A673 (cell line): ENCODE results near the gene FSTL4. TPM values are rescaled to one million over a fixed set of nuclear protein-coding genes. Genes with fewer than 3 reads are reported as not detected.

Experiments used
- BruUV-seq: library from RNA; stranded (reverse); fragments of 400-500 nt; replicated peaks from 2 replicates; lab custom pipeline; 2021; lab: Mats Ljungman, UMichigan
- CTCF ChIA-PET: fragments of 300-600 bp; sonication (Branson Sonifier 250); formaldehyde crosslinking; loops from one replicate; lab custom pipeline; 2022; ENCODE audit warnings: antibody characterized with exemption; lab: Charles Lee
- POLR2A ChIA-PET: fragments of 300-600 bp; sonication (Branson Sonifier 250); formaldehyde crosslinking; loops from one replicate; lab custom pipeline; 2022; ENCODE audit warnings: antibody characterized with exemption; ENCODE audit not compliant: low non-redundant PET; lab: Charles Lee
- DNase-seq: peaks from one replicate; pipeline ENCODE4 v3.0.0-alpha.2; 2015; ENCODE audit warnings: low spot score
- H3K27ac ChIP-seq: fragments of 200-600 bp; sonication (generic); 2 replicates; pipeline ENCODE4 v1.5.1; 2016; ENCODE audit warnings: mixed run types, low read depth, mild to moderate bottlenecking, mixed read lengths, antibody characterized with exemption, low read length; ENCODE audit not compliant: poor library complexity, severe bottlenecking
- H3K27me3 ChIP-seq: fragments of 200-600 bp; sonication (generic); replicated peaks from 2 replicates; pipeline ENCODE4 v1.6.1; 2017; ENCODE audit warnings: mixed run types, low read depth, mild to moderate bottlenecking, mixed read lengths, antibody characterized with exemption, low read length; ENCODE audit not compliant: insufficient read depth, poor library complexity
- H3K36me3 ChIP-seq: fragments of 200-600 bp; sonication (generic); 2 replicates; pipeline ENCODE4 v1.6.1; 2016; ENCODE audit warnings: mixed run types, mild to moderate bottlenecking, mixed read lengths, antibody characterized with exemption, low read length; ENCODE audit not compliant: insufficient read depth, poor library complexity, severe bottlenecking
- H3K4me1 ChIP-seq: fragments of 200-600 bp; sonication (generic); 2 replicates; pipeline ENCODE4 v1.6.1; 2017; ENCODE audit warnings: mixed run types, mild to moderate bottlenecking, mixed read lengths, antibody characterized with exemption, low read length; ENCODE audit not compliant: insufficient read depth, poor library complexity, severe bottlenecking
- H3K4me3 ChIP-seq: fragments of 200-600 bp; sonication (generic); 2 replicates; pipeline ENCODE4 v1.5.1; 2016; ENCODE audit warnings: low read depth, mixed run types, mild to moderate bottlenecking, mixed read lengths, low read length; ENCODE audit not compliant: poor library complexity, severe bottlenecking
- H3K9me3 ChIP-seq: fragments of 200-600 bp; sonication (generic); 2 replicates; pipeline ENCODE4 v1.6.1; 2016; ENCODE audit warnings: mixed run types, low read depth, mild to moderate bottlenecking, mixed read lengths, antibody characterized with exemption, low read length; ENCODE audit not compliant: poor library complexity, severe bottlenecking
- EZH2 ChIP-seq: fragments of 200-600 bp; sonication (generic); IDR thresholded peaks from 2 replicates; pipeline ENCODE4 v1.6.1; 2017; ENCODE audit warnings: borderline replicate concordance, low read depth, mild to moderate bottlenecking, mixed read lengths, antibody characterized with exemption, low read length; ENCODE audit not compliant: poor library complexity, severe bottlenecking
- intact Hi-C: fragments of 100-400 bp; cut with micrococcal nuclease; formaldehyde crosslinking; loops from one replicate; pipeline ENCODE4 v1.10.0; 2022; ENCODE audit not compliant: unreplicated experiment
- total RNA-seq: library from RNA; stranded (reverse); gene quantifications from 2 replicates; pipeline ENCODE4 v1.2.3, GENCODE V29; 2021
- TF ChIP-seq, protein P1 (sequence below): fragments of 300-800, 200-600 bp; sonication (generic); conservative IDR thresholded peaks from 2 replicates; pipeline ENCODE4 v1.5.1; 2017; ENCODE audit warnings: low read depth, mild to moderate bottlenecking, antibody characterized with exemption, low read length, moderate library complexity, mixed read lengths

The FSTL4 gene
- total RNA-seq, 1 experiment from 2014 or later = 0.86 TPM

DNA sequence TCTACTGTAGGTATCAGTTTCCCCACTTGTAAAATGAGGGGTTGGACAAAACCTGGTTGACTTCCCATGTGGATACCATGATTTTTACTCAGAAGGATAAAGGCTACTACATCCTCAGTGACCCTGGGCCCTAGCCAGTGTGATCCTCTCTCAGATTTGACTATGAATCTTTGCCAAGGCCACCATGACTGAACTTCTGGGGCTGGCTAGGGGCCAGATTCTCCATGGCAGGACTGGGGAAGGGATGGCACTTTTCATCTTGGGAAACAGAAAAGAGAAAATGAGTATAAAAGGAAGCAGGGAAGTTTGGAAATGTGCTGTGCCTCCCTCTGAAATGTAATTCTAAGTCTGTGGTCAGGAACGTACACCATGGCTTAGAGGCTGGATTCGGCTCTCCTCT is 1.4 kb upstream of the FSTL4 start:
- ChIA-PET POLR2A (no interaction called here), CTCF (no interaction called here)
- no peaks in the 10 kb centered on the region for H3K9me3 ChIP-seq
- H3K4me3 ChIP-seq = no peak overlapping the region
- BruUV-seq = no TSS peak
- H3K4me1 ChIP-seq = peaks cover 10% of the 10 kb centered on the region
- no peak for TF ChIP-seq EZH2
- TF ChIP-seq, protein P1, sequence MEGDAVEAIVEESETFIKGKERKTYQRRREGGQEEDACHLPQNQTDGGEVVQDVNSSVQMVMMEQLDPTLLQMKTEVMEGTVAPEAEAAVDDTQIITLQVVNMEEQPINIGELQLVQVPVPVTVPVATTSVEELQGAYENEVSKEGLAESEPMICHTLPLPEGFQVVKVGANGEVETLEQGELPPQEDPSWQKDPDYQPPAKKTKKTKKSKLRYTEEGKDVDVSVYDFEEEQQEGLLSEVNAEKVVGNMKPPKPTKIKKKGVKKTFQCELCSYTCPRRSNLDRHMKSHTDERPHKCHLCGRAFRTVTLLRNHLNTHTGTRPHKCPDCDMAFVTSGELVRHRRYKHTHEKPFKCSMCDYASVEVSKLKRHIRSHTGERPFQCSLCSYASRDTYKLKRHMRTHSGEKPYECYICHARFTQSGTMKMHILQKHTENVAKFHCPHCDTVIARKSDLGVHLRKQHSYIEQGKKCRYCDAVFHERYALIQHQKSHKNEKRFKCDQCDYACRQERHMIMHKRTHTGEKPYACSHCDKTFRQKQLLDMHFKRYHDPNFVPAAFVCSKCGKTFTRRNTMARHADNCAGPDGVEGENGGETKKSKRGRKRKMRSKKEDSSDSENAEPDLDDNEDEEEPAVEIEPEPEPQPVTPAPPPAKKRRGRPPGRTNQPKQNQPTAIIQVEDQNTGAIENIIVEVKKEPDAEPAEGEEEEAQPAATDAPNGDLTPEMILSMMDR = no peak
- no peak overlapping the region for H3K27ac ChIP-seq
- intact Hi-C loops = loop anchor here (5.0 kb wide), 1 partner anchor 191 kb away; no protein-coding TSS in a partner anchor
- no peak for DNase-seq
- H3K36me3 ChIP-seq = no peaks in the 10 kb centered on the region
- peaks cover 65% of the 10 kb centered on the region for H3K27me3 ChIP-seq

DNA sequence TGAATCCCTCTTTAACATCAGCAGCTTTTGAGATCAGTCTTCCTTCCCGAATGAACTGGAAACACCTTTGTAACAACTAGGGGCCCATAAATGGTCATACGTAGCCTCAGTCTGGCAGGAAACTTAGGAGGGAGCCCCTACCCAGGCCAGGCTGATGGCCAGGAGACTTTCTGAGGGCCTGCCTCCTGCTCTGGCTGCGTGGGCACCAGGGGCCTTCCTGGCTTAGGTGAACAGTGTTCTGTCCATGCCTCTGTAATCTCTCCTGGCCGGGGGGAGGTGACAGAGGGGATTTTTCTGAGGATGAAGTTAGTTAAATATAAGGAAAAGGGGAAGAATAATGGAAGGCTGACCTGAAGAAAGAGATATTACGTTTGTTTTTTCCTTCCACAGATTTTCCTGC is 843 bp upstream of the FSTL4 start:
- H3K36me3 ChIP-seq = no peaks in the 10 kb centered on the region
- H3K4me3 ChIP-seq = no peak overlapping the region
- H3K4me1 ChIP-seq = peaks cover 10% of the 10 kb centered on the region
- ChIA-PET CTCF (interaction anchor here (1.2 kb wide), 1 partner anchor 191 kb away, joined by 3 read pairs; no protein-coding TSS in a partner anchor), POLR2A (no interaction called here)
- no peak for DNase-seq
- no peak for TF ChIP-seq EZH2
- TF ChIP-seq, protein P1 = no peak
- H3K9me3 ChIP-seq = no peaks in the 10 kb centered on the region
- intact Hi-C loops = loop anchor here (5.0 kb wide), 1 partner anchor 191 kb away; no protein-coding TSS in a partner anchor
- H3K27me3 ChIP-seq = peaks cover 71% of the 10 kb centered on the region
- BruUV-seq = no TSS peak
- H3K27ac ChIP-seq = no peak overlapping the region

DNA sequence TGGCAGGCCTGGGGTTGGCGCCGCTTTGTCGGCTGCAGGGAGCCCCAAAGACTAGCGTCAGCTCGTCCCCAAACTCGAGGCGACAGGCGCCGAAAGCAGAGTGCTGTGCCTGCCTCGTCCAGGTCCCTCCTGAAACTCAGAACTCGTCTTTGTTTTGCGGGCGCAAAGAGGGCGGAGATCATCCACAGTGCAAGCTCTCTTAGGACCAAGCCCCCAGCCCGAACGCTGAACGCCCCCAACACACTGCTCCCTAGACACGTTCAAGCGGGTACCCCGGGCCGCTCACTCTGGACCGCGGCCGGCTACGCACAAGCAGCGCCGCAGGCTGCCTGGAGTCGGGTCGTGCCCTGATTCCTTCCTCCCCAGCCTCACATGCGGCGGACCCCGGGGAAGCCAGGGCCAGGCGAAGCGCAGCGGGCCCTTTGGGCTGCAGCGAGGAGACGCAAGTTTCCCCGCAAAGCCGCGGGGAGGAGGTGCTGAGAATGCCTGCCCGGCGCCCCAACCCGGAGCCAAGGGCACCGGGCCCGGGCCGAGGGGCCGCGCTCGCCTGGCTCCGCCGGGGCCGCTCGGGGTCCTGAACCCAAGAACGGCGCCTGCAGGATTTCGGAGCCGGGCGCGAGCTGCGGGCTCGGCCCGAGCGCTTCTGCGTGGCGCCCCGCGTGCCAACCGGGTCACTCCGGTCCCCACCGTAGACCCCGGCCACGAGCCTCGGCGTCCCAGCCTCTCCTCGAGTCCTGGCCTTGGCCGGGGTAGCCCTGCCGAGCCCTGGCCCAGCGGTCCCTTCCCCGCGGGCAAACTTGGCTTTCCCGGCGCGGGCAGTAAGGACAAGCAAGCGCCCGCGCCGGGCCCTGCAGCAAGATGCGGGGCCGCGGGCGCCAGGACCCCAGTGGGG is 738 bp downstream of the FSTL4 start:
- ChIA-PET POLR2A (no interaction called here), CTCF (interaction anchor here (0.6 to 1.5 kb wide), 4 partner anchors 65 to 190 kb away, joined by 3 to 4 read pairs (median 3); no protein-coding TSS in a partner anchor)
- no TSS peak for BruUV-seq
- no peaks in the 10 kb centered on the region for H3K36me3 ChIP-seq
- intact Hi-C loops = loop anchor here (5.0 kb wide), 1 partner anchor 189 kb away; no protein-coding TSS in a partner anchor
- H3K27ac ChIP-seq = no peak overlapping the region
- H3K9me3 ChIP-seq = no peaks in the 10 kb centered on the region
- H3K27me3 ChIP-seq = peaks cover 73% of the 10 kb centered on the region
- H3K4me1 ChIP-seq = peaks cover 10% of the 10 kb centered on the region
- TF ChIP-seq, protein P1 = no peak
- peak; percentile 84 for TF ChIP-seq EZH2
- peak; percentile 10 for DNase-seq
- peak overlapping the region; percentile 43 for H3K4me3 ChIP-seq
